Vagina (tissue), 2 donors: ENCODE results near the gene DENND2A.

Experiments
- CTCF ChIP-seq, 3 experiments: fragments of 450-650 bp in 2 of 3; fragments of 200-600 bp in 1 of 3; sonication (generic) in 1 of 3; IDR thresholded peaks; one replicate each; pipeline ENCODE4 v1.5.1; 2017 to 2019; ENCODE audit warnings: antibody characterized with exemption in 3 of 3, mild to moderate bottlenecking in 2 of 3, moderate library complexity in 2 of 3
- POLR2A ChIP-seq, 2 donors: fragments of 450-650 bp; IDR thresholded peaks; one replicate each; pipeline ENCODE4 v1.6.1; 2017; ENCODE audit warnings: antibody characterized with exemption in 2 of 2, mild to moderate bottlenecking in 2 of 2, moderate library complexity in 2 of 2

DNA sequence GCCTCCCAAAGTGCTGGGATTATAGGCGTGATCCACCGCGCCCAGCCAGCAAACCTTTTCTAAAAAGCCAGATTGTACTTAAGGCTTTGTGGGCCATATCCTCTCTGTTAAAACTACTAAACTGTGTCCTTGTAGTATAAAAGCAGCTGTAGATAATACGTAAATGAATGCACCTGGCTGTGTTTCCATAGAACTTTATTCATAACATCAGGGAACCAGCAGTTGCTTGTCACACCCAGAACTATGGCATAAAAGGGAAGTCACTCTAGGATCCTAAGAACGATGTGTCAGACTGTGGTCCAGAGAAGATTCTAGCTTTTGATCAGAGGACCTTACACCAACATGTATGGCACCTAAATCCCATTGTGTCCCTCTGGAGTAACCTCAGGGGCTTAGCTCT lies 63.0 kb downstream of the DENND2A start:
- no peak for TF ChIP-seq CTCF (IDR thresholded peaks at IDR 0.05)
- TF ChIP-seq POLR2A (IDR thresholded peaks at IDR 0.05), result no peak
